ENCODE results near the gene FOXC1.

Gene FOXC1

DNA sequence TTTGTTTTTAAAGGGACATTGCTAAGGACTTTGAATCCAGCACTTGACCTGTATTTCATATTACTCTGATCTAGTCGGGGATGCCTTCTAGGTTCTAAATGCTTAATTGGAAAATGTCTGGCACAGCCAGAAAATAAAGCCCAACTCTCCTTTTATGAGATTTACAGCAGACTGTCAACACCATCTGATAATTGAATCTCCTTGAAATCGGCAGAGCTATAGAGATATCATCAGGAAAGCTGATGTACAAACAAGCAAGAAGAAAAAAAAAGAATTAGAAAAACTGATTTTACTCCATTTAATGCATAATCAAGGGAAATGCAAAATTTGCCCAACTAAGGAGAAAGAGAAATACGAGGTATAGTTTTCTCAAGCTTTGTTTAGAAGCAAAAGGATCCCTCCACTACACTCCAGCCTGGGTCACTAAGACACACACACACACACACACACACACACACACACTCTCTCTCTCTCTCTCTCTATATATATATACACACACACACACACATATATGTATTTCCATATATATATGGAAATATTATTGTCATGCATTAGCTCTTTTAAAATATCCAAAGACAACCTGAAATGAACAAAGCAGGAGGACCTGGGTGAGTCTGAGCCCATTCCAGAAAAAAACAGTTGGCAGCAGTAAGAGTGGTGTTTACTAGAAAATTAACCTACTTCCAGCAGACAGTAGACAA lies 9.5 kb upstream of the FOXC1 start:
- DNase-seq = no peak

DNA sequence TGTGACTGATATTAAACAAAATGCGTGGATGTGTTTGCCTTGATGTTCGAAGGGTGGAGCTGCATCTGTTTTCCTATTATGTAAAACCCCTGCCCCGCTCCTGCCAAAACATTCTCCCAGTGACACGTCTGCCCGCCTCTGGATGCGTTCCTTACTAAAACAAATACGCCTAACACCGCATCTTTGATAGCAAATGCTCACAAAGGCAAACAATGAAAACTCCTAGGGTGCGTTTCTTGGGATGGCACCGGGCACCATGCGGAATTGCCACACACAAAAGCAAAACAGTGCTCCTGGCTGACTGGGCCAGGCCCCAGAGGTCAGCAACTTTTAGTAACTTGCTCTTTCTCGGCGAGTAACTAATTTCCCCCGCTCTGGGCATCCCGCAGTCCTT lies 9.0 kb upstream of the FOXC1 start:
- DNase-seq = no peak

DNA sequence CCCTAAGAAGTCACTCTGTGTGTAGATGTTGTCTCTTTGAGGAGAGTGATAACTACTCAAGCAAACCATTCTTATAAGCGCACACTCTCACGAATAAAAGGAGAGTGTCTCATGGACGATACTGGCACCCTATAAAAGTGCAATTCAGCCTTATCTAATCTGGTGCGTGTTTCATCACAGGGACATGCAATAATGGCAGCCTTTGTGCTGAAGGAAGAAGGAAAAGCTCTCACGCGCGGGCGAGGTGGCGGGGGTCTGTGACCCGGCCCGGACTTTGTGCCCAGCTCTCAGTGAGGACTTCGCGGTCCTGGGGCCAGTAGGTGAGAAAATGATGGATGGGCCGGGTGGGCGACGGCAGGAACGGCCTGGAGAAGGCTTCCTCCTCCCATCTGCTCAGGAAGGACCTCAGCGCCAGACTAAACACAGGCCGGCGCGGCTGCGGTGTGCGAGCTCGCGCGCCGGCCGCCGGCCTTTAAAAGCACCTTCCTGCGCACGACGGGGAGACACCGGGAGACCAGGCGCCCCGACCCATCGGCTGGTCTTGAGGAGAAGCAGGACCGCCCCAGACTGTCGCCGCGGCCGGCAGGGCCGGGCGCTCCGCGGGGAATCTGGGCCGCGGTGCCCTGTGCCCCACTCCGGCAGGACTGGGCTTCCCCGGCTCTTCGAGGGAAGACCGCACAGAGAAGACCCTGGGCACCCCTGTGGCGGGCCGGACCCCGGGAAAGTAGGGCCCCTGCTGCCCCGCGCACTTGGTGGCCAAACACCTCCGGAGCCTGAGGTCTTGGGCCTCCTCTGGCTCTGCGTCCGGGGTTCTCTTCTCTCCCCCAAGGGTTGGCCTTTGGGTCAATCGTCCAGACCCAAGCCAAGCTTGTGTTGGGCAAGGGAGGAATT lies 8.3 kb upstream of the FOXC1 start:
- no peak for DNase-seq

DNA sequence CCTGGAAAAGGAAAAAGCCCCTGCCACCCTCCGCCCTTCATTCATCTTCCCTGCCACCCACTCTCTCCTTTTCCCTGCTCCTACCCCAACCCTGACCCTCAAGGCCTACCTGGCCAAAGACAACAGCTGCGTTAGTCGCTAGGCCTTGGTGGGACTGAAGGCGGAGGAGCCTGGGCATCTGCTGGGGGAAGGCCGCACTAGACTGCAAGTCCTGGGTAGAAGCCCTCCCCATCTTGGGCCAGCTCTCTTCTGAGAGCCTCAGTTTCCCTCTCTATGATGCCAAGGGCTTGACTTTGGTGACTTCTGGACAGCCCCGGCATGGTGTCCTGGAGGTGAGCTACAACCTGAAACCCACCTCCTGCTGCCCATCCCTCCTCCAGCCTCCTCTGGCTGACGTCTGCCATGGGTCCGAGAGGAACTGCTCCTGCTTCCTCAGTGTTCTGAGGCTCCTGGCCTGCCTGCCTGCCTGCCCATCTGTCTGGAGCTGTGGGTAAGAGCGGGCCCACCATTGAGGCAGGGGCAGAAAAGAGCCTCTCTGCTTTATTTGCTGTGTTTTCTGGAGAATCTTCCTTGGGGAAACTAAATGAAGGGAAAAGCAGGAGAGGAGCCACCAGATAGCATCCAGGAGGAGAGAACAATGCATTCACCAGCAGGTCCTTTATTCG lies 7.5 kb upstream of the FOXC1 start:
- no peak for DNase-seq

DNA sequence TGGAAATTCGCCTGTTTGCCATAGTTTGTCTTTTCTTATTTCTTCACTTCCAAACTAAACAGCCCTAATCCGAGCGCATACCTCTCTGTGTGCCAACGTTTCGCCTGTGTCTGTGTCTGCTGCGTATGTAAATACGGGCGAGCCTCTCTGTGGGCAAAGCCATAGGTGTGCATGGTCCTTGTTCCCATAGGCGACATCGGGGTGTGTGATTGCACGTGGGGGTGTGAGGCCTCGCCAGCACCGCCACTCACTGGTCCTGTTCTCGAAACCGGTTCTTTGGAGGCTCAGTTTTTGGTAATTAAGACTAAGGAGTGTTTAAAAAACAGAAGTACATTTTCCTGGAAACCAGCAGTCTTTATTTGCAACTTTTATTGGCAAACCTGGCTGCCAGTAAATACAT lies 6.0 kb upstream of the FOXC1 start:
- no peak for DNase-seq

DNA sequence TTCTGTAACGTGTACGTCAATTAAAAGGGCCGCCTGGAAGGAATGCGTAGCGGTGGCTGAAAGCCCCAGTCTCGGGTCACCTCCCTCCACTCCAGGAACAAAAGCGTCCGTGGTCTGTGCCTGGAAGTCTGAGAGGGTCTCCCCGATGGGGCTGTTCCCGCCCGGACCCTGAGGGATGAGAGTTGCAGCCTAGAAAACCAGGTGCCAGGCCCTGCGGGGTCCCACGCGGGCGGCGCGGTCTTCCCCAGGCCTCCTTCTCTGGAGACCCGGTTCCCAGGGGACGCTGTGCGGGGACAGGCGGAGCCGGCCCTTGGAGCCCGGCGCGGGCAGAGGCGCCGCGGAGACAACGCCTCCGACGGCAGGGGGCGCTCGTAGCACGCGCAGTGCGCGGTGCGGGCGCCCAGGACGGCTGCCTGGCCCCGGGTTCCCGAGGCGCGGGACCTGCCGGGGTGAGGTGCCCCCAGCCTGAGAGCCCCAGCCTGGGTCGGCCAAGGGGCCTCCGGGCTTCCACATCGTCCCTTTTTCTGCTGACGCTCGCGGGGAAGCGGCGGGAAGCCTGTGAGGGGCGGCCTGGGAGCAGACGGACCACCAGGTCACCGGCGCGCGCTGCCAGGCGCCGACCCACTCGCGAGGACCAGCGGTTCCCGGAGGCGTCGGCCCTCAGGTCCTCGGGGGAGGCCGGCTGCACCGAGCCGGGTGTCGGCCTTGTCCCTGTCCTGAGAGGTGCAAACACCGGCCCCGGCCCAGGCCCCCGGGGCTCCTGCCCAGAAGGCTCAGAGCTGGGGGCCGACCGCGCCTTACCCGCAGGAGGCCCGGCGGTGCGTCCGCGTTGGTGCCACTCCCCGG lies 5.3 kb upstream of the FOXC1 start:
- peak; percentile 76 for DNase-seq

DNA sequence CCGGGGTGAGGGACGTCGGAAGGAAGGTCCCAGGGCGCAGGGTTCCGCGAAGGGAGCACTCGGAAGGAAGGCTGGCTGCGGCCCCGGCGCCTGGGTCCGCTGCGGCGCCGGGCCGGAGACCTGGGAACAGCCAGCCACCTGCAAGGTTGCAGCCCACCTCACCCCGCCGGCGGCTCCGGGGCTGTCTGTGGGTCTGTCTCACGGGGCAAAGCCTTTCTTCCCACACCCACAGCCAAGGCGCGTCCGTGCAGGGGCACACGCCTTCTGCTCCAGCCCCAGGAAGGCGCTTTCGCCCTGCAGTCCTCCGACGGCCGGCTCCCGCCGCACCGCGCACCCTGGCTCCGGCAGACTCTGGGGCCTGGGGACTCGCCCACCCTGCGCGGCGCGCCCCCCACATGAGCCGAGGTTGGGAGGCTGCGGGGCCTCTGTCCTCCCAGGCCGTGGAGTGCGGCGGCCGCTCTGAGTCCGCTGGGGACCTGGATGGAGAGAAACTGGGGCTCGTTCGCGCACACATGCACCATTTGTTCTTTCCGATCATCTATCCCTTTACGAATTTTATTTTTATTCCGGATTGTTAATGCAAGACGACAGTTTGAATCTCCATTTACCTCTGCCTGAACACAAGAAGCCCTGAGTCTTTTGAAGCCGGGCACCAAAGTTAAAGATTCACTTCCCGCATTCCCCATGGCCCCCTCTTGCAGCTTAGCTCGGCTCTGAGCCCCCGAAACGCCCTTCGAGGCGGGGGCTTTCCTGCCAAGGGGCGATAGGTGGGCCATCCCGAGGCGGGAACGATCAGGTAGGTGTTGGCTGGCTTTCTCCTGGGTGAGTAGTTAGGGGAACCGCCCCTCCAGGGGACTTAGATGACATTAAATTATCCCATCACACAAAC lies 4.5 kb upstream of the FOXC1 start:
- no peak for DNase-seq

DNA sequence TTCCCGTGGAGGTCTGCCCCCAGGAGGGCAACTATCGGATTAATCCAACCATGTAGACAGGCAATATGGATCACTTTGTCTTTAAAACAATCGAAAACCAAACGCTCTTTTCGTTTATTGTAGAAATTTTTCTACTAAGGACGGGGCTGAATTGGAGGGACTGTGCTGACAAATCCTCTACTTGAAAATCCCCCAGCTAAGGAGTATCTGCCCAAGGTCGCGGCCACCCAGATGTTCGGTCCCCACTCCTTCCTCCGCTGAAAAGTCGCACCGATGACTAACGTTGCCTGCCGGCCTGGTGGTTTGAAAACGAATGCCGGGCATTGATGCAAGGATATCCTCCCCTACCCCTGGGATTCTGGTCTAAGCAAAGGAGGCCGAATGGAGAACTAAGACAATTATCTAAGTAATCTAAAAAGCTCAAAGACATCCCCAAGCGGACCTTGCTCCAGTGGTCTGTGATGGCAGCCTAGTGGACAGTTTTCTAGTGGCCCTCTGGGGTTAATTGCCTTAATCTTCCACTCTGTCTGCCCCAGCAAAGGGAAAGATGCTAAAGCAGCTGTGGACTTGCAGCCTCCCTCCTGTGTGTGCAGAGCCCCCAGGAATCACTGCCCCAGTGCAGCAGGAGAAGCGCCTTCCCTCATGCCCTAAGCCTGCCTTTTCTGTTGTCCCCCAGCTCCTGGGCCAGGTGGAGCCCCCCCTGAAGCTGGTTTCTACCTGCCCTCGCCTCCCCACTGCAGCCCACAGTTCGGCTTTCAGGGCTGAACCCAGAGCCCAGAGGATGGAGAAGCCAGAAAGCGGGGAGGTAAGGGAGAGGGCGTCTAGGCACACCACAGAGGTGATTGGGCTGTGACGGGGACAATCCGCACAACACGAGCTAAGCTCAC lies 3.6 kb upstream of the FOXC1 start:
- peak; percentile 33 for DNase-seq

DNA sequence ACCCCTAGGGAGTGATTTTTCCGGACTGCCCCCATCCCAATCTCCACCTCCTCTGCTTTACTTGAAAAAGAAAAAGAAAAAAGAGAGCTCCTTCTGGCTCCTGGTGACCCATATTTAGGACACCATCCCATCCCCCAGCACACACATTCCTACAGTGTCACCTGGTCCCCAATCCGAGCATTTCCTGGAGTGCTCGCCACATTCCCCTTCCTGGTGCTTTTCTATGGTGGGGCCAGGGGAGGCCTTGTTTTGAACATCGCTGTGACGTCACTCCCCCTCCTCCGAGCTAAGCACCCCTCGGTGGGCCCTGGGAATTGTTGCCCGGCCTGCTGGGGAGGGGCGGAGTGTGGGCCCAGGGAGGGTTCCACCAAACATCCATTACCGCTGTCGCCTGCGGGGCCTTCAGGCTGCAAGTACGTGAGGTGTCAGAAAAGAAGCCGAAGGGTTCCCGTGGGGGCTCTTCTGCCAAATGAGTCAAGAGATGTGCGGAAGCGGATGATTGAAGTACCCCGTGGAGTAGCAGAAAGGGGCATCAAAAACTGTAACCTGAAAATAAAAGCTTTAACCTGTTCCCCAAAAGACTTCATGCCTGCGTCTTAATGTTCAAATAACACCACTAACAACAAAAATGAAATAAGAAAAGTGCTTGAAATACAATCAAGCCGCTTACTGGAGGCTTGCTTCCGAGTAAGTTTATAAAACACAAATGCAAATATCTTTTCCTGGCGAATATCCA lies 2.8 kb upstream of the FOXC1 start:
- DNase-seq = no peak

DNA sequence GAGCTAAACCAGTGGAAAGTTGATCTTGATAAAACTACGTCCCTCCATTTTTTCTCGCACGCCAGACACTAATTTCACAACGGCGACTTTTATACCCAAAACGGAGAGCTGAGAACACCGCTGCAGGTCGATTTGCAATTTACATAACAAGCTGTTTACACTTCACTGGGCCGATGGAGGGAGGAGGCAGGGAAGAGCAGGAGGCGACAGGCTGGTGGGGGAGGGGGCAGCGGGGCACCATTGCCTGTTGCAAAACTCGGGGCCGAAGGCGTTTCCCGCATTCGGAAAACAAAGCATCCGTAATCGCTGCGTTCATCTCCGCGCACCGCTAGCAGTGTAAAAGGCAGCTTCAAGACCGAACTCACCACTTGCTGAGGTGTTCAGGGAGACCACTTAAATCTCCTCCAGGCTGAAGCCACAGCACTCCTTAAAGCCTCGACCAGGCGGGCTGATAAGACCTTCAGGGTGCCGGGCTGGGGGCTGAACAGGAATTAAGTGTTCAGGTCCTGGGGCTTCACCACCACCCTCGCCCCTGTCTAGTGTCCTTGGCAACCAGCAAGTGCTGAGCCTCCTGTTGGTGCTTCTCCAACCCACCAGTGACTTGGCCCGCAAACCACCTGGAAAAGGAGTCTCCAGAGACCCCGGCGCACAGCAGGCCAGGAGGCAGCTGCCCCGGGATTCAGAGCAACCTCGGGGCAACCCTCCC lies 2.0 kb upstream of the FOXC1 start:
- DNase-seq = no peak

DNA sequence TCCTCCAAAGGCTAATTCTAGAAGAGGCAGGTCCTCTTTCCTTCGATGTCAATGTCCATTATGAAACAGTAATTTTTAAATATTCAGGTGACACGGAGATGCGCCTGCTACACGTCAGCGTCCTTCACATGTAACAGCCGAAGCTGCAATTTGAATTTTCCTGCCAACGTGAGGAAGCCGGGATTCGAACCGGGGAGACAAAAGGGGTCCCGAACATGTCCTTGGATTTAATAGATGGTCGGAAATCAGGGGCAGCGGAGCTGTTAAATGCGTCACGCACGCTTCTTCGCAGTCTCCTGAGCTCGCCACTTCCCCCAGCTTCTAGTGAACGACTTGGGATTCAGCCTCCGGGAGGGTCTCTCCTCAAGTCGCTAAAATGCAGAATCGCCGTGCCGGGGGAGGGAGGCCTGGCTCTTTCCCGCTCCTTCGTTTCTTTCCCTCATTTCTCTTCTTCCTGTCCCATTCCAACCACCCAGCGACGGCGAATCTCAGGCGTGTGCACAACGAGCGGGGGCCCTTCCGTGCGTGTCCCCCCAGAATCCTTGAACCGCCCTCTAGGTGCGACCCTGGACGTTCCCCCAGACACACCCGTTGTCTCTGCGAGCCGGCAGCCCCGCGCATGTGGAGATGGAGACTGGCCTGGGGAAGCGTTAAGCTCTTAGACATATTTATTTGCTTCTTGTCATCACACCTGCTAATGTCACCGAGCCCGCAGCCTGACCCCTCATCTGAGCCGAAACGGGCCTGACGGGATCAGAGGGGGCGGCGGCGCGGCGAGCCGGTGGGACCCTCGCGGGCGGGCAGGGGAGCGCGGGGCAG lies 1.3 kb upstream of the FOXC1 start:
- no peak for DNase-seq

DNA sequence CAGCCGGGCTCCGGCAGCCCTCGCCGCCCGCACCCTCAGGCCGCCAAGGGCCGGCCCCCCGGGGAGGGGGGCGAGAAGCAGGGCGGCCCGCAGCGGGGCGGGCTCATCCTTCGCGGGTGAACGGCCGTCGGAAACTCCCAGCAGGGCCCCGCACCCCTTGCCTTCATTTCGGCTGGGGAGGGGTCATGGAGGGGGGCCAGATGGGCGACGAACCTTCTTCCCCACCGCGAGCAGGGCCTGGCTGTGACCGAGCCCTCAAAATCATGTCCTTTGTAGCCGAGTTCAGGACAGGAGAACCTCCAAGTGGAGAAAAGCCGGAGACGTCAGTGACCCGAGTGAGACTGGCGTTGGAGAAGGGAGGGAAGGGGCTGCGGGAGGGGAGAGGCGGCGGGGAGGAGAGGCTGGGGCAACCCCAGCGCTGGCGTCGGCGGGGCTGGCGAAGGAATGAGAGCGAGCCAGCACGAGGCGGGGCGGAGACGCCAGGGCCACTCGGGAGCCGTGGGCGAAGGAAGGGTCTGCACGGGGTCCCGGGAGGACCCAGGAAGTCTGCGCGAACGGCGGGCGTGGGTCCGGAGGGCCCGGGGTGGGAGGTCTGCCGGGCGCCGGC lies 571 bp upstream of the FOXC1 start:
- no peak for DNase-seq

DNA sequence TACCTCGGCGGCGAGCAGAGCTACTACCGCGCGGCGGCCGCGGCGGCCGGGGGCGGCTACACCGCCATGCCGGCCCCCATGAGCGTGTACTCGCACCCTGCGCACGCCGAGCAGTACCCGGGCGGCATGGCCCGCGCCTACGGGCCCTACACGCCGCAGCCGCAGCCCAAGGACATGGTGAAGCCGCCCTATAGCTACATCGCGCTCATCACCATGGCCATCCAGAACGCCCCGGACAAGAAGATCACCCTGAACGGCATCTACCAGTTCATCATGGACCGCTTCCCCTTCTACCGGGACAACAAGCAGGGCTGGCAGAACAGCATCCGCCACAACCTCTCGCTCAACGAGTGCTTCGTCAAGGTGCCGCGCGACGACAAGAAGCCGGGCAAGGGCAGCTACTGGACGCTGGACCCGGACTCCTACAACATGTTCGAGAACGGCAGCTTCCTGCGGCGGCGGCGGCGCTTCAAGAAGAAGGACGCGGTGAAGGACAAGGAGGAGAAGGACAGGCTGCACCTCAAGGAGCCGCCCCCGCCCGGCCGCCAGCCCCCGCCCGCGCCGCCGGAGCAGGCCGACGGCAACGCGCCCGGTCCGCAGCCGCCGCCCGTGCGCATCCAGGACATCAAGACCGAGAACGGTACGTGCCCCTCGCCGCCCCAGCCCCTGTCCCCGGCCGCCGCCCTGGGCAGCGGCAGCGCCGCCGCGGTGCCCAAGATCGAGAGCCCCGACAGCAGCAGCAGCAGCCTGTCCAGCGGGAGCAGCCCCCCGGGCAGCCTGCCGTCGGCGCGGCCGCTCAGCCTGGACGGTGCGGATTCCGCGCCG lies 994 bp downstream of the FOXC1 start:
- peak; percentile 30 for DNase-seq

DNA sequence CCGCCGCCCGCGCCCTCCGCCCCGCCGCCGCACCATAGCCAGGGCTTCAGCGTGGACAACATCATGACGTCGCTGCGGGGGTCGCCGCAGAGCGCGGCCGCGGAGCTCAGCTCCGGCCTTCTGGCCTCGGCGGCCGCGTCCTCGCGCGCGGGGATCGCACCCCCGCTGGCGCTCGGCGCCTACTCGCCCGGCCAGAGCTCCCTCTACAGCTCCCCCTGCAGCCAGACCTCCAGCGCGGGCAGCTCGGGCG lies 1.5 kb downstream of the FOXC1 start:
- no peak for DNase-seq

DNA sequence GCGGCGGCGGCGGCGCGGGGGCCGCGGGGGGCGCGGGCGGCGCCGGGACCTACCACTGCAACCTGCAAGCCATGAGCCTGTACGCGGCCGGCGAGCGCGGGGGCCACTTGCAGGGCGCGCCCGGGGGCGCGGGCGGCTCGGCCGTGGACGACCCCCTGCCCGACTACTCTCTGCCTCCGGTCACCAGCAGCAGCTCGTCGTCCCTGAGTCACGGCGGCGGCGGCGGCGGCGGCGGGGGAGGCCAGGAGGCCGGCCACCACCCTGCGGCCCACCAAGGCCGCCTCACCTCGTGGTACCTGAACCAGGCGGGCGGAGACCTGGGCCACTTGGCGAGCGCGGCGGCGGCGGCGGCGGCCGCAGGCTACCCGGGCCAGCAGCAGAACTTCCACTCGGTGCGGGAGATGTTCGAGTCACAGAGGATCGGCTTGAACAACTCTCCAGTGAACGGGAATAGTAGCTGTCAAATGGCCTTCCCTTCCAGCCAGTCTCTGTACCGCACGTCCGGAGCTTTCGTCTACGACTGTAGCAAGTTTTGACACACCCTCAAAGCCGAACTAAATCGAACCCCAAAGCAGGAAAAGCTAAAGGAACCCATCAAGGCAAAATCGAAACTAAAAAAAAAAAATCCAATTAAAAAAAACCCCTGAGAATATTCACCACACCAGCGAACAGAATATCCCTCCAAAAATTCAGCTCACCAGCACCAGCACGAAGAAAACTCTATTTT lies 2.0 kb downstream of the FOXC1 start:
- DNase-seq = no peak

DNA sequence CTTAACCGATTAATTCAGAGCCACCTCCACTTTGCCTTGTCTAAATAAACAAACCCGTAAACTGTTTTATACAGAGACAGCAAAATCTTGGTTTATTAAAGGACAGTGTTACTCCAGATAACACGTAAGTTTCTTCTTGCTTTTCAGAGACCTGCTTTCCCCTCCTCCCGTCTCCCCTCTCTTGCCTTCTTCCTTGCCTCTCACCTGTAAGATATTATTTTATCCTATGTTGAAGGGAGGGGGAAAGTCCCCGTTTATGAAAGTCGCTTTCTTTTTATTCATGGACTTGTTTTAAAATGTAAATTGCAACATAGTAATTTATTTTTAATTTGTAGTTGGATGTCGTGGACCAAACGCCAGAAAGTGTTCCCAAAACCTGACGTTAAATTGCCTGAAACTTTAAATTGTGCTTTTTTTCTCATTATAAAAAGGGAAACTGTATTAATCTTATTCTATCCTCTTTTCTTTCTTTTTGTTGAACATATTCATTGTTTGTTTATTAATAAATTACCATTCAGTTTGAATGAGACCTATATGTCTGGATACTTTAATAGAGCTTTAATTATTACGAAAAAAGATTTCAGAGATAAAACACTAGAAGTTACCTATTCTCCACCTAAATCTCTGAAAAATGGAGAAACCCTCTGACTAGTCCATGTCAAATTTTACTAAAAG lies 2.7 kb downstream of the FOXC1 start:
- DNase-seq = no peak

Measured in activated CD4-positive, alpha-beta T cell treated with anti-CD3 and anti-CD28 coated beads for 48 hours (primary cell).